Measurements from ENCODE around the gene EMP2.

The EMP2 gene

GRCh38 chr16:10601444-10602408 is 21.3 kb upstream of the EMP2 start:
- H3K27ac ChIP-seq (ENCODE audit: low read depth, low read length): no peak overlapping the region
- no peaks in the 10 kb centered on the region for H3K36me3 ChIP-seq (ENCODE audit: control insufficient read depth, insufficient read depth, low read length)

GRCh38 chr16:10600782-10601443 is 20.5 kb upstream of the EMP2 start:
- Histone ChIP-seq H3K27me3 (ENCODE audit: control insufficient read depth, insufficient read depth, low read length) (no peaks in the 10 kb centered on the region), H3K36me3 (ENCODE audit: control insufficient read depth, insufficient read depth, low read length) (no peaks in the 10 kb centered on the region), H3K27ac (ENCODE audit: low read depth, low read length) (no peak overlapping the region), H3K4me1 (ENCODE audit: control insufficient read depth, insufficient read depth, low read length) (peaks cover 10% of the 10 kb centered on the region), H3K9ac (ENCODE audit: low read length) (no peak overlapping the region), H3K4me3 (ENCODE audit: low read length) (no peak overlapping the region)

More at GRCh38 chr16:10601444-10602408, 21.3 kb upstream of the EMP2 start:
- H3K4me1 ChIP-seq (ENCODE audit: control insufficient read depth, insufficient read depth, low read length): peaks cover 10% of the 10 kb centered on the region
- no peaks in the 10 kb centered on the region for H3K27me3 ChIP-seq (ENCODE audit: control insufficient read depth, insufficient read depth, low read length)
- no peak overlapping the region for H3K9ac ChIP-seq (ENCODE audit: low read length)
- no peak overlapping the region for H3K4me3 ChIP-seq (ENCODE audit: low read length)

- H3K4me1 ChIP-seq (ENCODE audit: control insufficient read depth, insufficient read depth, low read length): peaks cover 10% of the 10 kb centered on the region
- no peaks in the 10 kb centered on the region for H3K36me3 ChIP-seq (ENCODE audit: control insufficient read depth, insufficient read depth, low read length)
- no peak overlapping the region for H3K4me3 ChIP-seq (ENCODE audit: low read length)
- no peaks in the 10 kb centered on the region for H3K27me3 ChIP-seq (ENCODE audit: control insufficient read depth, insufficient read depth, low read length)
- no peak overlapping the region for H3K27ac ChIP-seq (ENCODE audit: low read depth, low read length)
- H3K9ac ChIP-seq (ENCODE audit: low read length): no peak overlapping the region
Observed at GRCh38 chr16:10599626-10600025, 19.2 kb upstream of the EMP2 start.

- Histone ChIP-seq H3K4me3 (ENCODE audit: low read length) (no peak overlapping the region), H3K27me3 (ENCODE audit: control insufficient read depth, insufficient read depth, low read length) (no peaks in the 10 kb centered on the region), H3K27ac (ENCODE audit: low read depth, low read length) (no peak overlapping the region), H3K4me1 (ENCODE audit: control insufficient read depth, insufficient read depth, low read length) (peaks cover 10% of the 10 kb centered on the region), H3K36me3 (ENCODE audit: control insufficient read depth, insufficient read depth, low read length) (no peaks in the 10 kb centered on the region), H3K9ac (ENCODE audit: low read length) (no peak overlapping the region)
Observed at GRCh38 chr16:10598157-10598556, 17.8 kb upstream of the EMP2 start.

GRCh38 chr16:10597187-10597601 is 16.8 kb upstream of the EMP2 start:
- Histone ChIP-seq H3K4me3 (ENCODE audit: low read length) (no peak overlapping the region), H3K36me3 (ENCODE audit: control insufficient read depth, insufficient read depth, low read length) (no peaks in the 10 kb centered on the region), H3K9ac (ENCODE audit: low read length) (no peak overlapping the region), H3K27ac (ENCODE audit: low read depth, low read length) (no peak overlapping the region), H3K4me1 (ENCODE audit: control insufficient read depth, insufficient read depth, low read length) (peaks cover 10% of the 10 kb centered on the region), H3K27me3 (ENCODE audit: control insufficient read depth, insufficient read depth, low read length) (no peaks in the 10 kb centered on the region)

GRCh38 chr16:10594312-10594950 is 14.0 kb upstream of the EMP2 start:
- H3K4me3 ChIP-seq (ENCODE audit: low read length): no peak overlapping the region
- no peaks in the 10 kb centered on the region for H3K27me3 ChIP-seq (ENCODE audit: control insufficient read depth, insufficient read depth, low read length)
- H3K9ac ChIP-seq (ENCODE audit: low read length): no peak overlapping the region
- no peaks in the 10 kb centered on the region for H3K36me3 ChIP-seq (ENCODE audit: control insufficient read depth, insufficient read depth, low read length)
- no peaks in the 10 kb centered on the region for H3K4me1 ChIP-seq (ENCODE audit: control insufficient read depth, insufficient read depth, low read length)
- H3K27ac ChIP-seq (ENCODE audit: low read depth, low read length): no peak overlapping the region

- Histone ChIP-seq H3K4me3 (ENCODE audit: low read length) (no peak overlapping the region), H3K9ac (ENCODE audit: low read length) (no peak overlapping the region), H3K27me3 (ENCODE audit: control insufficient read depth, insufficient read depth, low read length) (no peaks in the 10 kb centered on the region), H3K4me1 (ENCODE audit: control insufficient read depth, insufficient read depth, low read length) (no peaks in the 10 kb centered on the region), H3K36me3 (ENCODE audit: control insufficient read depth, insufficient read depth, low read length) (no peaks in the 10 kb centered on the region), H3K27ac (ENCODE audit: low read depth, low read length) (no peak overlapping the region)
Observed at GRCh38 chr16:10592611-10593010, 12.2 kb upstream of the EMP2 start.

- H3K9ac ChIP-seq (ENCODE audit: low read length): no peak overlapping the region
- H3K4me3 ChIP-seq (ENCODE audit: low read length): no peak overlapping the region
- H3K4me1 ChIP-seq (ENCODE audit: control insufficient read depth, insufficient read depth, low read length): no peaks in the 10 kb centered on the region
- no peaks in the 10 kb centered on the region for H3K36me3 ChIP-seq (ENCODE audit: control insufficient read depth, insufficient read depth, low read length)
- H3K27ac ChIP-seq (ENCODE audit: low read depth, low read length): no peak overlapping the region
- H3K27me3 ChIP-seq (ENCODE audit: control insufficient read depth, insufficient read depth, low read length): no peaks in the 10 kb centered on the region
Observed at GRCh38 chr16:10590342-10590741, 9.9 kb upstream of the EMP2 start.

- H3K36me3 ChIP-seq (ENCODE audit: control insufficient read depth, insufficient read depth, low read length): no peaks in the 10 kb centered on the region
- H3K27ac ChIP-seq (ENCODE audit: low read depth, low read length): no peak overlapping the region
- no peaks in the 10 kb centered on the region for H3K27me3 ChIP-seq (ENCODE audit: control insufficient read depth, insufficient read depth, low read length)
- H3K9ac ChIP-seq (ENCODE audit: low read length): no peak overlapping the region
- H3K4me1 ChIP-seq (ENCODE audit: control insufficient read depth, insufficient read depth, low read length): no peaks in the 10 kb centered on the region
- H3K4me3 ChIP-seq (ENCODE audit: low read length): no peak overlapping the region
Observed at GRCh38 chr16:10589109-10589508, 8.7 kb upstream of the EMP2 start.

GRCh38 chr16:10587622-10588021 is 7.2 kb upstream of the EMP2 start:
- no peaks in the 10 kb centered on the region for H3K4me1 ChIP-seq (ENCODE audit: control insufficient read depth, insufficient read depth, low read length)
- H3K4me3 ChIP-seq (ENCODE audit: low read length): no peak overlapping the region
- H3K27me3 ChIP-seq (ENCODE audit: control insufficient read depth, insufficient read depth, low read length): no peaks in the 10 kb centered on the region
- no peaks in the 10 kb centered on the region for H3K36me3 ChIP-seq (ENCODE audit: control insufficient read depth, insufficient read depth, low read length)
- no peak overlapping the region for H3K9ac ChIP-seq (ENCODE audit: low read length)
- H3K27ac ChIP-seq (ENCODE audit: low read depth, low read length): no peak overlapping the region

- no peak overlapping the region for H3K27ac ChIP-seq (ENCODE audit: low read depth, low read length)
- no peak overlapping the region for H3K9ac ChIP-seq (ENCODE audit: low read length)
- no peaks in the 10 kb centered on the region for H3K36me3 ChIP-seq (ENCODE audit: control insufficient read depth, insufficient read depth, low read length)
- H3K27me3 ChIP-seq (ENCODE audit: control insufficient read depth, insufficient read depth, low read length): no peaks in the 10 kb centered on the region
- peaks cover 6% of the 10 kb centered on the region for H3K4me1 ChIP-seq (ENCODE audit: control insufficient read depth, insufficient read depth, low read length)
- H3K4me3 ChIP-seq (ENCODE audit: low read length): no peak overlapping the region
Observed at GRCh38 chr16:10584981-10585438, 4.6 kb upstream of the EMP2 start.

GRCh38 chr16:10583269-10583668 is 2.9 kb upstream of the EMP2 start:
- no peak overlapping the region for H3K27ac ChIP-seq (ENCODE audit: low read depth, low read length)
- no peaks in the 10 kb centered on the region for H3K27me3 ChIP-seq (ENCODE audit: control insufficient read depth, insufficient read depth, low read length)
- no peak overlapping the region for H3K9ac ChIP-seq (ENCODE audit: low read length)
- no peak overlapping the region for H3K4me3 ChIP-seq (ENCODE audit: low read length)
- H3K36me3 ChIP-seq (ENCODE audit: control insufficient read depth, insufficient read depth, low read length): no peaks in the 10 kb centered on the region
- peaks cover 19% of the 10 kb centered on the region for H3K4me1 ChIP-seq (ENCODE audit: control insufficient read depth, insufficient read depth, low read length)

All from rectal smooth muscle tissue (tissue), 1 donor.